Right lung (tissue), 5 donors: ENCODE measurements around the gene CAV3. TPM values are rescaled to one million over a fixed set of nuclear protein-coding genes. Genes with fewer than 3 reads are reported as not detected.

ENCODE experiments used
- DNase-seq, 2 donors: peaks; one replicate each; pipeline ENCODE4 v3.0.0-alpha.2; 2013
- polyA plus RNA-seq, 5 donors: library from polyadenylated mRNA; unstranded; fragments of 120-200 nt; gene quantifications; one replicate each; pipeline versions ENCODE4 v1.2.1 to v1.2.3, GENCODE V29; 2013; ENCODE audit warnings: inconsistent platforms in 1 of 5, low replicate concordance in 1 of 5; ENCODE audit not compliant: insufficient read length in 5 of 5, insufficient read depth in 1 of 5

The CAV3 gene
- polyA plus RNA-seq, 5 donors: 0.58 to 12.1 (median 0.80) TPM

DNA sequence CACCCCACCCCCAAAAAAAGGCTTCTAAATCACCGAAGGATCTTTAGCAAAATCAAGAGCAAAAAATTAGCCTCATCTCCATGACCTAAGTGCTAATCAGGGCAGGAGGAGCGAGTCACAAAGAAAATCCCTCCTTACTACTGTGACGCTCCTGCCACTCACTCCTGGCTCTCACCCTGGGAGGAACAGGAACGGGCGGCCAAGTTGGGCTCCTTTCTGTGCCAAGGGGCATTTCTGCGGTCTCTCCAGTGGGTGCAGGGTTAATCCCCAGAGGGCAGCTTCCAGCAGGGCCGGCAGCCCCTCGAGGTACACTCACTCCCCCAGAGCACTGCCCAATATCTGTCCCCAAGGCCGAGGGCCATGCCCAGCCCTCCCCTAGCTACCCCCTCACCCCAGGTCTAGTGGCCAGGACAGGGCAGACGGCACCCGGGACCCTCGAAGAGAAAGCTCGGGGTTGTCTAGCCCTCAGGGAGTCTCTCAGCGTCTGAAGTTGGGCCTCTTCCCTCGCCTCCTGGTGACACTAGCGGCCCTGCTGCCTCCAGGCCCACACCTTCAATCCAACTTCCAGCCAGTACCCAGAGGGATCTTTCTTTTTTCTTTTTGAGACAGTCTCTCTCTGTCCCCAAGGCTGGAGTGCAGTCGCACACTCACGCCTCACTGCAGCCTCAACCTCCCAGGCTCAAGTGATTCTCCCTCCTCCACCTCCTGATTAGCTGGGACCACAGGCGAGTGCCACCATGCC lies 706 bp downstream of the CAV3 start:
- DNase-seq: no peak

DNA sequence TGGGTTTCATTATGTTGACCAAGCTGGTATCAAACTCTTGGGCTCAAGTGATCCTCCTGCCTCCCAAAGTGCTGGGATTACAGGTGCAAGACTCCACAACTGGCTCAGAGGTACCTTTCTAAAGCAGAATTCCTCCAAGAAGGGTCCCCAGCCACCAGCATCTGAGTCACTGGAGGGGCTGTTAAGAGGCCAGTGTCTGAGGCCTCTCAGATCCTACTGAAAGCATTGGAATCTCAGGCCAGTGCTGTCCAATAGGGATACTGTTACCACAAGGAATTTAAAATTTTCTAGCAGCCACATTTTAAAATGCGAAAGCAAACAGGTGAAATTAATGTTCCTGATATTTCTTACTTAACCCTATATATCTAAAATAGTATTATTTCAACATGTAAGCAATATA lies 1.3 kb downstream of the CAV3 start:
- DNase-seq: no peak

DNA sequence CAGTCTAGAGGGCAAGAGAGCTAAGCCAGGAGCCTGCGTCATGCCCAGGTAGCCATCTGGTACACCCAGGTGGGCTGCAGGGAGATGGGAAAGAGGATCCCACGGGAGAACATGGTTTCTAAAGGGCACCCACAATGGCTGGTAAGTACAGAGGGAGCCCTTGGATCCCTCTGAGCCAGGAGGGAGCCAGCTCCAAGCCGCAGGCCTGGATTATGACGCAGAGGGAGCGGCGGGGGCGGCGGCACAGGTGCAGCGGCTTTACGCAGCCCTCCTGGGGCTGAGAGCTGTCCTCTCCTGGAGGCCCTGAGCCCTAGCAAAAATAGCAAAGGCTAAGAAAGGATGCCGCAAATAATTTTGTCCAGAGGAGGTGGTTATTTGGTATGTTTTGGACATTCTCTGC lies 2.8 kb downstream of the CAV3 start:
- no peak for DNase-seq

GRCh38 chr3:8737301-8737700 lies 3.7 kb downstream of the CAV3 start:
- no peak for DNase-seq

- DNase-seq: no peak
Observed at GRCh38 chr3:8737823-8738222, 4.2 kb downstream of the CAV3 start.

DNA sequence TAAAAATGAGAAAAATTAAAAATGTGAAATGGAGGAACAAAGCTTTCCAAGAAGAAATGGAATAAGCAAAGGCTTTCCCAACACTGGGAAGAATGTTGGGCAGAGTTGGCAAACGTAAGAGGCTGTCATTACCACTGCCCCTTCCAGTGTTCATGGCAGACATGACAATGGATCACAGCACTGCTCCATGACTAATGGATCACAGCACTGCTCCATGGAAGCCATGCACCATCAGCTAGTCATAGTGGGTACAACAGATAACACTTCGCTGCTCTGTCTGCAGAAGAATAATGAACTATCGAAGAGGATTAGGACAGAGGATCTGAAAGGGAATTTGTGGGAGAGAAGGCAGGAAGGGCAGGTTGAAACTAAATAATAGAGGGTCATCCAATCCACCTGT lies 5.0 kb downstream of the CAV3 start:
- DNase-seq: no peak

GRCh38 chr3:8739757-8740504 lies 6.3 kb downstream of the CAV3 start:
- no peak for DNase-seq

- no peak for DNase-seq
Observed at GRCh38 chr3:8741581-8742261, 8.1 kb downstream of the CAV3 start.

DNA sequence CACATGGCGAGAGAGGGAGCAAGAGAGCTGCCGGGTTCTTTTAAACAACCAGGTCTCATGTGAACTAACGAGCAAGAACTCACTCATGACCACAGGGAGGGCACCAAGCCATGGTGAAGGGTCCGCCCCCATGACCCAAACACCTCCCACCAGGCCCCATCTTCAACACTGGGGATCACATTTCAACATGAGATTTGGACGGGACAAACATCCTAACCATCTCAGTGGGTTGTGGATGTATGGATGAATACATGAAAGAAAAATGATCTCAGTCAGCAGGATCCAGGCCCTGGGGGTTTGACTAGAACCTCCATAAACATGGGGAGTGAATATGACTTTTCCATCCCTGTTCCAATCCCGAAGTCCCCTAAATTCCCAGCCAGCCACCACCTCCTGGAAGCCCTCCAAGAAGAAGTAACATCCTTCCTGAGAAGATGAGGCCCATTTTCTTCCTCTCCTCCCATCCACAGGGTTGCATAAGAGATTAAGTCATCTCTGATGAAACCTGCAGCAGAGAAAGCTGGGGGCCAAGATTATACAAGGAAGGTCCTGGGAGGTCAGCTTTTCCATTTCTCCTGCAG lies 9.5 kb downstream of the CAV3 start:
- no peak for DNase-seq

DNA sequence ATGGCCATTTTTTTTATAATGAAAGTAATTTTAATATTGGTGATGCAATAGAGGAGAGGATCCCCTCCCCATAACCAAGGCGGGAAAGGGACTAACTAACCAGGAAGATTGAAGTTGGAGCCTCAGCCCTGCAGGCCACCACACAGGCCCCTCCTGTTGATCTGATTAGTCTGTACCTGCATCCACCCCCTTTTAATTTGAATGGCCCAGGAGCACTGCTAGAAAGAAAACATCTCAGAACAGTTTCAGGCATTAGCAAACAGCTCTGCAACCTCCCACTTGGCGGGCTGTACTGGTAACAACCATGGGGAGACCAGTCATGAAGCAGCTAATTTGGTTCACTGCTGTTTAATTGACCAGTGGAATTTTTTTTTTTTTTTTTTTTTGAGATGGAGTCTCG lies 10.3 kb downstream of the CAV3 start:
- DNase-seq: no peak

GRCh38 chr3:8745619-8746370 lies 12.2 kb downstream of the CAV3 start:
- DNase-seq: no peak

GRCh38 chr3:8746780-8747345 lies 13.3 kb downstream of the CAV3 start:
- no peak for DNase-seq

- DNase-seq: no peak
Observed at GRCh38 chr3:8749316-8749715, 15.7 kb downstream of the CAV3 start.

DNA sequence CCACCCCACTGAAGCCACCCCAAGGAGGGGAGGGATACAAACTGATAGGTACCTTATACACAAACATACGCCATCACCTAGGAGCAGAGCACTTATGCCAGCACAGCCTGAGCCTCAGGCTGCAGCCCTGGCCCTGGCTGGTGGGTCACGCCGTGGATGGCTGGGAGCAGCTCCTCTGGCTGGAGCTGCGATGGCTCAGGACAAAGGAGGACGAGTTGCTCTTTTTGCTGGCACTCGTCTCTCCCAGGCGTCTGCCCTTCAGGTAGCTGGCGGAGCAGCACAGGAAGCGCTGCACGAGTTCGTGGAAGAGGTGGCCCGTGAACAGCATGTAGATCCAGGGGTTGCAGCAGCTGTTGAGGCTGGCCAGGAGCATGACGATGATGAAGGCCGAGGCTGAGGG lies 19.2 kb downstream of the CAV3 start:
- no peak for DNase-seq

DNA sequence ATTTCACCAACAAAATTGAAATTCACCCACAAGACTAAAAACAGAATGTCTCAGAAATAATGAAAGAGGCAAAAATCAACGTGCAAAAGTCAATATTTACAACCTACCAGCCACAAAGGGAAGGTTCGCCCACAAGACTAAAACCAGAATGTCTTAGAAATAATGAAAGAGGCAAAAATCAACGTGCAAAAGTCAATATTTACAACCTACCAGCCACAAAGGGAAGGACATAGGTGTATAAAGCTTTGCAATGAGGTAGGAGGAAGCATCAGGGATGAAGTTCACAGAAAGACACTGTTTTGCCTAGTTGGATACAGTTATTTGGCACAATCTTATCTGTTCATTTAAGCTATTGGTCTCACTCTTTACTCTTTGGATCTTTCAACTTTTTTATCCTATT lies 21.5 kb downstream of the CAV3 start:
- DNase-seq: no peak

DNA sequence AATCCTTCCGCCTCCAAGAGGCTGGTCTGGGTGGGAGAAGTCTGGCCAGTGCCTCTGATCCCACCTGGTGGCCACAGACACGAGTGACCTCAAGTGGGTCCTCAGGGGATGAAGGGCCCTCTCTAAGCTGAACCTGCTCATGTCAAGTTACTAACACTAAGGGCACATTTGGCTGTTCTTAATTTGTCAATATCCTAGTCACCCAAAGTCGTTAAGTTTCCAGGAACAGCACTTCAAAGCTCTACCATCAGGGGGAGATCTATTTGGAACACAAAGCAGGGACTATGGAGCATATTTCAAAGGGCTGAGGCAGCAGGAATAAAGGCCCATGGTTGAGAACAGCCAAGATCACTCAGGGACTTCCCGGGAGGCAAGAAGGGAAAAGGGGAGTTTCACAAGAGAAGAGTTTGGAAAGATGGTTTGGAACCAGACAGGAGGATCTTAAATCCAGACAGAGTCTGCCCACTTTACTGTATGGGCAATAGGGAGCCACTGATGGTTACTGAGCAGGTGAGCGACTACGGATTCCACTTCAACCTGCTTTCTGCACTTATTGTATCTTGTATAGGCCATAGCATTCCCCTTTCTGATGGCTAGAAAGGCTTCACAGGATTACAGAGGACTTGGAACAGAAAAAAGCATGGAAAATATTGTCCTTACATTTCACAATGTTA lies 22.1 kb downstream of the CAV3 start:
- DNase-seq: no peak

- no peak for DNase-seq
Observed at GRCh38 chr3:8756671-8757070, 23.1 kb downstream of the CAV3 start.

GRCh38 chr3:8757551-8758518 lies 24.2 kb downstream of the CAV3 start:
- DNase-seq: no peak

DNA sequence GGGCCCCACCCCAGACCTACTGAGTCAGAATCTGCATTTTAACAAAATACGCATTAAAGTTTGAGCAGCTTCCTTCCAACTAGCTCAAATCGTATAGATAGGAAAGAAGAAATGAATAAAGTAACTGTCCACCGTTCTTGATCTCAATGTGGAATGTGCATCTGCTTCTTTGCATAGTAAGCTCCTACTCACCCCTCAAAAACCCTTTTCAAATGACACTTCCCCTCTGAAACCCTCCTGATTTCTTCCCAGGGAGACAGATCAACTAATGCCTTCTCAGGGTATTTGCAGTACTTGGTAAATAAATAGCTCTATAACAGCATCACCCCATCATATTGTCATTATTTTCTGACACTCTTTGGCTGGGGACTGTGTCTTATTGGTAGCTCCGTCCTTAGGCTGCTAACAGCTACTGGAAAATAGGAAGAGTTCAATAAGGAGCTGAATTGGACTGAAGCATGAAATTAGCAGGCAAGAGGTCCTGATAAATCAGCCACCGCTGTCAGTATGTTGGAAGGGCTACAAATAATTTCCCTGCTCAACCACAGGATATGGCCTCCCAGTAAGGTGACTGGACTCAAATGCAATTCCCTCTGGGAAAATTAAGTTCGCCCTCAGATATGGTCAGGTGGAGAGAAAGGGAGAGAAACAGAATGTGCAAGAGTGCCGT lies 25.6 kb downstream of the CAV3 start:
- no peak for DNase-seq
